ENCODE results near the gene SPRY4. TPM values are rescaled to one million over a fixed set of nuclear protein-coding genes. Genes with fewer than 3 reads are reported as not detected.

SPRY4 gene
- total and polyA plus RNA-seq, 2 of the 13 experiments (the other 11 are each of a cell fraction or from before 2014, with no cell fraction given) = 8.9 to 17.8 TPM

DNA sequence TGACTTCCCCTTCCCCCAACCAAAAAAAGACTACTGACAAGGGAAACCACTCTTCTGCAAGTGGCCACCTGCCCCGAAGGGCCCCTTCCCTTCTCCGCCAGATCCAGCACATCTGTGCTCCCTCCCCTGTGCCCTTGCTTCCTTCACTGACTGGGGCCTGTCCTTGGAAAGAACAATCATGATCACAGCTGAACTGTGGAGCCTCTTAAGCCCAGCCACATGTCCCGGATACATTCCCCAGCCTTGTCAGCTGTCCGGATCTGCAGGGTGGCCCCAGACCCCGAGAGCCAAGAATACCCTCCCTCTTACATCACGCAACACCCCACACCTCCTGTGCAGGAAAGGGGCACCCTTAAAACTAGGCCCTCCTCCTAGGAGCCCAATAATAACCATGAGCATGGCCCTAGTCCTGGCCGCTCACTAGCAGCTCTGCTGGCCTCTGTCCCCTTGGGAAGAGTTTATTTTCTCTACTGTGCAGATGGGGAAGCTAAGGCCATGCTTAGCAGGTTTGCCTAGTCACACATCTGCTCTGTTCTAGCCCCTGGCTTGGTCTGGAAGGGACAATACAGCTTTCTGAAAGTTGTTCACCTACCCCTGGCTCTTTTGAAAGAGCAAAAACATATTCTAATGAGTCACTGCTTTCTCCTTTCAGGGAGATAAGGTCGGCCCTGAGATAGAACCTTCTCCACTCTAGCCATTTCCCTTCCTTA, 3.8 kb downstream of the SPRY4 start (continued):
- TF ChIP-seq ZNF263 (CRISPR knock-in tag; IDR thresholded peaks at IDR 0.05) = 0 out of 2 replicates have a peak, but pooled peaks have one; percentile 14
- TF ChIP-seq ZNF737 (CRISPR knock-in tag; IDR thresholded peaks at IDR 0.05; ENCODE audit: borderline replicate concordance) = no peak
- TF ChIP-seq CEBPG (CRISPR knock-in tag; IDR thresholded peaks at IDR 0.05) = peak; percentile 38; the same call in 1 of the 2 replicates
- no peak for TF ChIP-seq ZNF264 (CRISPR knock-in tag; IDR thresholded peaks at IDR 0.05)
- TF ChIP-seq ZSCAN22 (CRISPR knock-in tag; IDR thresholded peaks at IDR 0.05) = no peak
- no peak for TF ChIP-seq CHCHD3 (CRISPR knock-in tag; IDR thresholded peaks at IDR 0.05)
- no peak for TF ChIP-seq ZGPAT (CRISPR knock-in tag; IDR thresholded peaks at IDR 0.05)
- TF ChIP-seq, protein P1, sequence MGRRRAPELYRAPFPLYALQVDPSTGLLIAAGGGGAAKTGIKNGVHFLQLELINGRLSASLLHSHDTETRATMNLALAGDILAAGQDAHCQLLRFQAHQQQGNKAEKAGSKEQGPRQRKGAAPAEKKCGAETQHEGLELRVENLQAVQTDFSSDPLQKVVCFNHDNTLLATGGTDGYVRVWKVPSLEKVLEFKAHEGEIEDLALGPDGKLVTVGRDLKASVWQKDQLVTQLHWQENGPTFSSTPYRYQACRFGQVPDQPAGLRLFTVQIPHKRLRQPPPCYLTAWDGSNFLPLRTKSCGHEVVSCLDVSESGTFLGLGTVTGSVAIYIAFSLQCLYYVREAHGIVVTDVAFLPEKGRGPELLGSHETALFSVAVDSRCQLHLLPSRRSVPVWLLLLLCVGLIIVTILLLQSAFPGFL (CRISPR knock-in tag; IDR thresholded peaks at IDR 0.05) = no peak
- TF ChIP-seq MED1 (CRISPR knock-in tag; IDR thresholded peaks at IDR 0.05) = peak; percentile 48; the same call in 1 of the 2 replicates
- TF ChIP-seq MLXIP (CRISPR knock-in tag; IDR thresholded peaks at IDR 0.05; ENCODE audit: borderline replicate concordance) = no peak
- TF ChIP-seq HMGXB4 (CRISPR knock-in tag; IDR thresholded peaks at IDR 0.05; ENCODE audit: borderline replicate concordance in 1 of 2, low read depth in 1 of 2) = no peak
- peak; percentile 22; the same call in 1 of the 2 replicates for TF ChIP-seq HDAC2 (CRISPR knock-in tag; IDR thresholded peaks at IDR 0.05)
- no peak for TF ChIP-seq TBL1XR1 (IDR thresholded peaks at IDR 0.05; ENCODE audit: borderline replicate concordance, low read length, partially characterized antibody)
- no peak for TF ChIP-seq REL (CRISPR knock-in tag; conservative IDR thresholded peaks at IDR 0.05)
- no peak for TF ChIP-seq PAX8 (CRISPR knock-in tag; IDR thresholded peaks at IDR 0.05; ENCODE audit: borderline replicate concordance)
- TF ChIP-seq TFAP4 (IDR thresholded peaks at IDR 0.05; ENCODE audit: borderline replicate concordance, low read depth) = peak; percentile 90; the same call in 1 of the 2 replicates
- TF ChIP-seq SOX5 (CRISPR knock-in tag; IDR thresholded peaks at IDR 0.05; ENCODE audit: borderline replicate concordance) = peak; percentile 21; the same call in 1 of the 2 replicates
- TF ChIP-seq, protein P2, sequence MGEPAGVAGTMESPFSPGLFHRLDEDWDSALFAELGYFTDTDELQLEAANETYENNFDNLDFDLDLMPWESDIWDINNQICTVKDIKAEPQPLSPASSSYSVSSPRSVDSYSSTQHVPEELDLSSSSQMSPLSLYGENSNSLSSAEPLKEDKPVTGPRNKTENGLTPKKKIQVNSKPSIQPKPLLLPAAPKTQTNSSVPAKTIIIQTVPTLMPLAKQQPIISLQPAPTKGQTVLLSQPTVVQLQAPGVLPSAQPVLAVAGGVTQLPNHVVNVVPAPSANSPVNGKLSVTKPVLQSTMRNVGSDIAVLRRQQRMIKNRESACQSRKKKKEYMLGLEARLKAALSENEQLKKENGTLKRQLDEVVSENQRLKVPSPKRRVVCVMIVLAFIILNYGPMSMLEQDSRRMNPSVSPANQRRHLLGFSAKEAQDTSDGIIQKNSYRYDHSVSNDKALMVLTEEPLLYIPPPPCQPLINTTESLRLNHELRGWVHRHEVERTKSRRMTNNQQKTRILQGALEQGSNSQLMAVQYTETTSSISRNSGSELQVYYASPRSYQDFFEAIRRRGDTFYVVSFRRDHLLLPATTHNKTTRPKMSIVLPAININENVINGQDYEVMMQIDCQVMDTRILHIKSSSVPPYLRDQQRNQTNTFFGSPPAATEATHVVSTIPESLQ (CRISPR knock-in tag; conservative IDR thresholded peaks at IDR 0.05) = no peak
- peak; percentile 63 for TF ChIP-seq TBX2 (CRISPR knock-in tag; IDR thresholded peaks at IDR 0.05; ENCODE audit: borderline replicate concordance)

Measured in HepG2 (cell line).